ENCODE measurements around the gene PKD1. TPM values are rescaled to one million over a fixed set of nuclear protein-coding genes. Genes with fewer than 3 reads are reported as not detected.
A peak's percentile ranks its signal among the peaks of the same experiment; 100 is the strongest.

The PKD1 gene
- total and polyA plus RNA-seq, 9 donors: 63.3 to 183 (median 153) TPM

DNA sequence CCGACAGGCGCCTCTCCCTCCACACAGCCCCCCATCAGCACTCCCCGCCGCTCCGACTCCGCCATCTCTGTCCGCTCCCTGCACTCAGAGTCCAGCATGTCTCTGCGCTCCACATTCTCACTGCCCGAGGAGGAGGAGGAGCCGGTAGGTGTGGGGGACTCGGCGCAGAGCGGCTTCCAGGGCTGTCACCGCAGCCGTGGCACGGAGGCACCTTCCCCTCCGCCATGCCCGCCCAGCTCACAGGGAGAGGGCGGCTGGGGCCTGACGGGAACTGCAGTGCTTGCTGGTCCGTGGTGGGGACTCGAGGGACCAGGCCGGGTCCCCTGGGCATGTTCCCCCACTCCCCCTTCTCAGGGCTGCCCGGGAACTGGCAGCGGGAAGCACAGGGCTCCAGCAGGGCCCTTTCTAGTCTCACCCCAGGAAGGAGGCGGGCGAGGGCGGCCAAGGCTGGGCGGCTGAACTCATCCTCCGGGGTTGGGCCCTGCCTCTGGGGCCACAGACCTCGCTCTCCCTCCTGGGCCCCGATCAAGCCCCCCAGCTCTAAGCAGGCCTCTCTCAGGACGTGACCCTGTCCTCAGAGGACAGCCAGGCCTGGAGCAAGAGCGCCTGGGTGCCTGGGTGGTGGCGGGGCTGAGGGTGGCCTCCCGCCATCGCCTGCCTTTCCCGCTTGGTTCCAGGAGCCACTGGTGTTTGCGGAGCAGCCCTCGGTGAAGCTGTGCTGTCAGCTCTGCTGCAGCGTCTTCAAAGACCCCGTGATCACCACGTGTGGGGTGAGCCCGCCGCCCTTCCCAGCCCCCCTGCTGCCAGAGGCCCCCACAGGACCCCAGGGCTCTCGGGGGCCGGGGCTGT lies 35.1 kb upstream of the PKD1 start:
- Histone ChIP-seq H3K9me3 (replicated peaks; ENCODE audit: control insufficient read depth, low read depth, low read length) (no peaks in the 10 kb centered on the region), H3K36me3 (ENCODE audit: control insufficient read depth, insufficient read depth, low read length) (peaks cover 82% of the 10 kb centered on the region), H3K4me1 (ENCODE audit: control insufficient read depth, insufficient read depth, low read length) (peaks cover 7% of the 10 kb centered on the region), H3K4me3 (ENCODE audit: low read length) (peak overlapping the region; percentile 27), H3K27ac (ENCODE audit: low read length) (no peak overlapping the region), H3K27me3 (ENCODE audit: control insufficient read depth, insufficient read depth, low read length) (no peaks in the 10 kb centered on the region)
- no peak for DNase-seq
- 87% methylated on average over 38 of the region's 47 CpGs for WGBS (ENCODE audit: insufficient coverage)

- H3K4me3 ChIP-seq (ENCODE audit: low read length): peak overlapping the region; percentile 27
- peaks cover 7% of the 10 kb centered on the region for H3K4me1 ChIP-seq (ENCODE audit: control insufficient read depth, insufficient read depth, low read length)
- peak overlapping the region; percentile 49 for H3K27ac ChIP-seq (ENCODE audit: low read length)
- peaks cover 78% of the 10 kb centered on the region for H3K36me3 ChIP-seq (ENCODE audit: control insufficient read depth, insufficient read depth, low read length)
- no peaks in the 10 kb centered on the region for H3K9me3 ChIP-seq (replicated peaks; ENCODE audit: control insufficient read depth, low read depth, low read length)
- no peaks in the 10 kb centered on the region for H3K27me3 ChIP-seq (ENCODE audit: control insufficient read depth, insufficient read depth, low read length)
- no peak for DNase-seq
- WGBS (ENCODE audit: insufficient coverage): 88% methylated on average over 6 of the region's 18 CpGs
These were observed 34.4 kb upstream of the PKD1 start for GRCh38 chr16:2170080-2170479.

DNA sequence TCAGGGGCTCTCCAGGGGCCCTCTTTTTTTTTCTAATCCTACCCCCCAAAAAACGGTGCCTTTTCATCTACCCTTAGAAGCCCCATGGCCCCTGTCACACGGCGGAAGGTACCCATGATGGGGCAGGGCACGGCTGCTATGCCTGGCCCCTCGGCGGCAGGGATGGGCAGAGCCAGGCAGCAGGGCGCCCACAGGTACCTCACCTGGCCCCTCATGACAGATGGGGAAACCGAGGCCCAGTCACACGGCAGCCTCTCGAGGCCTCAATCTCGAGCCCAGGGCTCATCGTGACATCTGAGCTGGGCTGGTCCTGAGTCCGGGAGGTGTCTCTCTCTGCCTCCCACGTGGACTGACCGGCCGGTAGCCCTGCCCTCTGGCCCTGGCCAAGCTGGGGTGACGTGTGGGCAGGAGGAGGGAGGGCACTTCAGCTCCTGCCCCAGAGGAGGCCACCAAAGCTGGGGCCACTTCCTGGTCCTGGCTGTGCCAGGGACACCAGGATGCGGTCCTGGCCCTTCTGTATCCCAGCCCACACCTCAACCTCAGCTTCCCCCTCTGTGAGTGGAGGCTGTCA lies 31.5 kb upstream of the PKD1 start:
- no peak overlapping the region for H3K4me3 ChIP-seq (ENCODE audit: low read length)
- 89% methylated on average over 17 of the region's 18 CpGs for WGBS (ENCODE audit: insufficient coverage)
- no peak overlapping the region for H3K27ac ChIP-seq (ENCODE audit: low read length)
- peaks cover 20% of the 10 kb centered on the region for H3K4me1 ChIP-seq (ENCODE audit: control insufficient read depth, insufficient read depth, low read length)
- no peak for DNase-seq
- H3K27me3 ChIP-seq (ENCODE audit: control insufficient read depth, insufficient read depth, low read length): no peaks in the 10 kb centered on the region
- H3K9me3 ChIP-seq (replicated peaks; ENCODE audit: control insufficient read depth, low read depth, low read length): no peaks in the 10 kb centered on the region
- H3K36me3 ChIP-seq (ENCODE audit: control insufficient read depth, insufficient read depth, low read length): peaks cover 61% of the 10 kb centered on the region

- 89% methylated on average over 17 of the region's 17 CpGs for WGBS (ENCODE audit: insufficient coverage)
- no peak overlapping the region for H3K4me3 ChIP-seq (ENCODE audit: low read length)
- no peak overlapping the region for H3K27ac ChIP-seq (ENCODE audit: low read length)
- DNase-seq: no peak
- no peaks in the 10 kb centered on the region for H3K9me3 ChIP-seq (replicated peaks; ENCODE audit: control insufficient read depth, low read depth, low read length)
- no peaks in the 10 kb centered on the region for H3K27me3 ChIP-seq (ENCODE audit: control insufficient read depth, insufficient read depth, low read length)
- H3K36me3 ChIP-seq (ENCODE audit: control insufficient read depth, insufficient read depth, low read length): peaks cover 55% of the 10 kb centered on the region
- H3K4me1 ChIP-seq (ENCODE audit: control insufficient read depth, insufficient read depth, low read length): peaks cover 27% of the 10 kb centered on the region
These were observed 30.8 kb upstream of the PKD1 start for GRCh38 chr16:2166263-2167067.

GRCh38 chr16:2165861-2166260 lies 30.2 kb upstream of the PKD1 start:
- peaks cover 48% of the 10 kb centered on the region for H3K36me3 ChIP-seq (ENCODE audit: control insufficient read depth, insufficient read depth, low read length)
- H3K9me3 ChIP-seq (replicated peaks; ENCODE audit: control insufficient read depth, low read depth, low read length): no peaks in the 10 kb centered on the region
- 90% methylated on average over 12 of the region's 12 CpGs for WGBS (ENCODE audit: insufficient coverage)
- no peak overlapping the region for H3K27ac ChIP-seq (ENCODE audit: low read length)
- DNase-seq: no peak
- H3K4me3 ChIP-seq (ENCODE audit: low read length): no peak overlapping the region
- H3K27me3 ChIP-seq (ENCODE audit: control insufficient read depth, insufficient read depth, low read length): no peaks in the 10 kb centered on the region
- peaks cover 32% of the 10 kb centered on the region for H3K4me1 ChIP-seq (ENCODE audit: control insufficient read depth, insufficient read depth, low read length)

DNA sequence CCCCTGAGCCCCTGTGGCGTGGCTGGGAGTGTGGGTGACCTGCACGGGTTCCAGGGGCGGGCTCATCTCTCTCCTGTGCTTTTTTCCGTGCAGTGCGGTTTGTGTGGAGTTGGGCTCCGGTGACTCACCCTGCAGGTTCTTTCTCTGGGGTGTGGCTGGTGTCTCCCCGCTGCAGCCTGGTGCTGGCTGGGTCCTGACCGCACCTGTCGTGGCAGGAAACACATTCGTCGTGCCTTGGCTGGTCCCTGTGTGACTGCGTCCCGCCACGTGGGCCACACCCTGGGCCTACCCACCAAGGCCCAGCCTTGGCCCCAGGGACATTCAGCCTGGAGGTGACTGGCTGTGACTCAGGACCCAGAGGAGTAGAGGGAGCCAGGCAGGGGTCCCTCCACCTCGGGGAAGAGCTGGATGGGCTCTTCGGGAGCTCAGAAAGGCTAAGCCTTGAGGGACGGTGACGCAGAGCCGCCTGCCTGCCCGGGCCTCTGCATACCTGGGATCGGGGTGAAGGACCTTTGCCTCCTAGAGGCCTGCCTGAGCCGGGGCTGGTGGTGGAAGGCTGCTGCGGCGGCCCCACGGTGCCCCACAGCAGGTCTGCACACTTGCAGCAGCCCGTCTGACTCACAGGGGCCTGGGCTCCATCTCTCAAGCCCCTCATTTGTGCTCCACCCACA lies 27.6 kb upstream of the PKD1 start:
- Histone ChIP-seq H3K27me3 (ENCODE audit: control insufficient read depth, insufficient read depth, low read length) (no peaks in the 10 kb centered on the region), H3K36me3 (ENCODE audit: control insufficient read depth, insufficient read depth, low read length) (peaks cover 34% of the 10 kb centered on the region), H3K4me3 (ENCODE audit: low read length) (no peak overlapping the region), H3K4me1 (ENCODE audit: control insufficient read depth, insufficient read depth, low read length) (peaks cover 50% of the 10 kb centered on the region), H3K9me3 (replicated peaks; ENCODE audit: control insufficient read depth, low read depth, low read length) (no peaks in the 10 kb centered on the region), H3K27ac (ENCODE audit: low read length) (no peak overlapping the region)
- no peak for DNase-seq
- WGBS (ENCODE audit: insufficient coverage): 91% methylated on average over 25 of the region's 26 CpGs

- DNase-seq: no peak
- H3K4me3 ChIP-seq (ENCODE audit: low read length): no peak overlapping the region
- WGBS (ENCODE audit: insufficient coverage): 78% methylated on average over 10 of the region's 13 CpGs
- peaks cover 57% of the 10 kb centered on the region for H3K4me1 ChIP-seq (ENCODE audit: control insufficient read depth, insufficient read depth, low read length)
- H3K36me3 ChIP-seq (ENCODE audit: control insufficient read depth, insufficient read depth, low read length): peaks cover 27% of the 10 kb centered on the region
- H3K9me3 ChIP-seq (replicated peaks; ENCODE audit: control insufficient read depth, low read depth, low read length): no peaks in the 10 kb centered on the region
- H3K27me3 ChIP-seq (ENCODE audit: control insufficient read depth, insufficient read depth, low read length): no peaks in the 10 kb centered on the region
- no peak overlapping the region for H3K27ac ChIP-seq (ENCODE audit: low read length)
These were observed 27.0 kb upstream of the PKD1 start for GRCh38 chr16:2162676-2163118.

- Histone ChIP-seq H3K36me3 (ENCODE audit: control insufficient read depth, insufficient read depth, low read length) (peaks cover 20% of the 10 kb centered on the region), H3K9me3 (replicated peaks; ENCODE audit: control insufficient read depth, low read depth, low read length) (no peaks in the 10 kb centered on the region), H3K4me3 (ENCODE audit: low read length) (no peak overlapping the region), H3K27me3 (ENCODE audit: control insufficient read depth, insufficient read depth, low read length) (no peaks in the 10 kb centered on the region), H3K4me1 (ENCODE audit: control insufficient read depth, insufficient read depth, low read length) (peaks cover 64% of the 10 kb centered on the region), H3K27ac (ENCODE audit: low read length) (peak overlapping the region; percentile 72)
- 93% methylated on average over 10 of the region's 10 CpGs for WGBS (ENCODE audit: insufficient coverage)
- no peak for DNase-seq
These were observed 26.2 kb upstream of the PKD1 start for GRCh38 chr16:2161911-2162310.

DNA sequence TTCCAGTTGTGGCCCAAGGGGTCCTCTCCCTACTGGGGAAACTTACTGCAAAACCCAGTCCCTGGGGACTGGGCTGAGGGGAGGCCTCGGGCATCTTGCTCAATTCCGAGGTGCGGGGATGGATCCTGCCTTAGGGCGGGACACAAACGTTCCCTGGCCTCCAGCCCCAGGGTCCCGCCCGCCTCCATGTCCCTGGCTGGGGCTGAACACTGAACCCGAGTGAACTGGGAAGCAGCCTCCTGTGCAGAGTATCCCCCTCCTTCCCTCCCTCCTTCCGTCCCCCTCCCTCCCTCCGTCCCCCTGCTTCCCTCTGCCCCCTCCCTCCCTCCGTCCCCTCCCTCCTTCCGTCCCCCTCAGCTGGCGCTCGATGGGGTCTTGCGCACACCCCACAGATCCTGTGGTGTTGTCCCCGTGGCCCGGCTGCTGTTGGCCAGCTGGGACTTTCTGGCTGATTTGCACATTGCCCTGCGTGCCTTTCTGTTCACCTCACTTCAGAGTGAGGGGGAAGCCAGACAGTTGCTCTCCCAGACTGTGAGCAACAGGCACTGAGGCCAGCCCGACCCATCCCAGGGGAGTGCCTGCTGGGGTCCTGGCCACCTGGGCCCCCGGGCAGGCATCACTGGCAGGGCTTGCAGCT lies 25.3 kb upstream of the PKD1 start:
- peaks cover 11% of the 10 kb centered on the region for H3K36me3 ChIP-seq (ENCODE audit: control insufficient read depth, insufficient read depth, low read length)
- WGBS (ENCODE audit: insufficient coverage): 37% methylated on average over 16 of the region's 20 CpGs
- H3K27ac ChIP-seq (ENCODE audit: low read length): peak overlapping the region; percentile 85
- H3K9me3 ChIP-seq (replicated peaks; ENCODE audit: control insufficient read depth, low read depth, low read length): no peaks in the 10 kb centered on the region
- DNase-seq: peak; percentile 76
- no peaks in the 10 kb centered on the region for H3K27me3 ChIP-seq (ENCODE audit: control insufficient read depth, insufficient read depth, low read length)
- H3K4me1 ChIP-seq (ENCODE audit: control insufficient read depth, insufficient read depth, low read length): peaks cover 72% of the 10 kb centered on the region
- H3K4me3 ChIP-seq (ENCODE audit: low read length): peak overlapping the region; percentile 3
